SK-N-MC (cell line): Measurements from ENCODE around the gene CELF2.

Source experiments
- EZH2 ChIP-seq: fragments of 200-600 bp; sonication (generic); IDR thresholded peaks from one replicate; pipeline ENCODE4 v1.6.1; 2017; ENCODE audit warnings: antibody characterized with exemption
- FOXP2 ChIP-seq: optimal IDR thresholded peaks from 2 replicates; pipeline ENCODE3; 2011; ENCODE audit warnings: mild to moderate bottlenecking, moderate library complexity; ENCODE audit not compliant: insufficient read depth; ENCODE audit errors: extremely low read length, control extremely low read depth
- POLR2AphosphoS5 ChIP-seq: IDR thresholded peaks from 2 replicates; pipeline ENCODE4 v1.6.1; 2012; ENCODE audit warnings: mild to moderate bottlenecking, low read depth, low read length, borderline replicate concordance

- TF ChIP-seq POLR2AphosphoS5 = no peak
- TF ChIP-seq EZH2 = no peak
- no peak for TF ChIP-seq FOXP2
Observed at GRCh38 chr10:11088709-11089108, 71.0 kb downstream of the CELF2 start.
